COR-L47 (cell line): ENCODE measurements around the gene C1S.

Experiments used
- DNase-seq: peaks from one replicate; lab custom pipeline; 2025; lab: John Stamatoyannopoulos, UW

Gene C1S

DNA sequence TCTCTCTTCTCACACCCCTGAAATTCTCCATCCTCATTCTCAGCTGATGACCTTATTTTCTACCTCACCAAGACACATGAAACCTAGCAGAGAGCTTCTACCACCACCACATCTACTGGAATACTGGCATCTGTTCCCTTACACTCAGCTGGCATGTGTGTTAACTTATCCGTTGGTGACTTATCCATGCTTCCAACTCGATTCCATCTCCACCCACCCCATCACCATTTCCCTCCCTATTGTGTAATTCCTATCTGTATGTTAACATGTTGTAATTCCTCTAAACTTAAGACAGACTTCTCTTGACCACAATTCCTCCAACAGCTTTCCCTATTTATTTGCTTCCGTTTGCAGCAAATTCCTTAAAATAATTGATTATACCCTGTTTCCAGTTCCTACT, 15.4 kb downstream of the C1S start:
- no peak for DNase-seq

DNA sequence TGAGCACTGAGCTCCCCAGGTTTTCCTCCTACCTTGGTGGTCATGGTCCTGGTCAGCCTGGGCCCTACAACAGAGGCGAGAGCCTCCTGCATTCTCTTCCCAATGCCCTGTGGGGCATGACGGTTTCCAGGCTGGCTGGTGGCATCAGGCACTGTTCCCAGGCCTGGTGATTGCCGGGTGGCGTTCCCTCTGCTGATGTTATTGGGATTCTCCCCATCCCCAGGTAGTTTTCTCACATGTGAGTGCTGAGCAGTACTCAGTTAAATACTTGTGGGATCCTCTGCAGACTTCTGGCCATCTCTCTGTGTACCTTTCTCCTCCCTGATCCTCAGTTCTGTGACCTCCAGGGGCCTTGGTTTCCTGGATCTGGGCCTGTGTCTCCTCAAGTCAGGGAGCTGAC, 16.0 kb downstream of the C1S start:
- no peak for DNase-seq

DNA sequence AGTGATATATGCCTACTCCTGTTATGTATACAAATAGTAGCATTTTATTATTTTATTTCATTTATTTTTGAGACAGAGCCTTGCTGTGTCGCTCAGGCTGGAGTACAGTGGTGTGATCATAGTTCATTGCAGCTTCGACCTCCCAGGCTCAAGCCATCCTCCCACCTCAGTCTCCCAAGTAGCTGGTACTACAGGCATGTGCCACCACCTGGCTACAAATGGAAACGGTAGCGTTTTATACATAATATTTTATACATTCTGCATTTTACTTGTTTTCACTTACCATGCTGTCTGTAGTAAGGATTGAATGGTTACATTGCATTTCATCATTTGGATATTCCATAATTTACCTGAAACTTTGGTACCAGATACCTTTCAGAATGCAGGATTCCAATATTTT, 17.6 kb downstream of the C1S start:
- DNase-seq, result no peak

DNA sequence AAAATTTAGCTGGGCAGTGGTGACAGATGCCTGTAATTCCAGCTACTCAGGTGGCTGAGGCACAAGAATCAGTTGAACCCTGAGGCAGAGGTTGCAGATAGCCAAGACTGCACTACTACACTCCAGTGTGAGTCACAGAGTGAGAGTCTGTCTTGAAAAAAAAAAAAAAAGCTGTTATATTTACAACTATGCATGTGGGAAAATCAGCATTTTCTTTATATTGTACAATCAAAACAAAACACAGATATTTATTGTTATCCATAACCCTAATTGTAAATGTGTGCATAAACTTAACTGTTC, 19.3 kb downstream of the C1S start:
- no peak for DNase-seq

DNA sequence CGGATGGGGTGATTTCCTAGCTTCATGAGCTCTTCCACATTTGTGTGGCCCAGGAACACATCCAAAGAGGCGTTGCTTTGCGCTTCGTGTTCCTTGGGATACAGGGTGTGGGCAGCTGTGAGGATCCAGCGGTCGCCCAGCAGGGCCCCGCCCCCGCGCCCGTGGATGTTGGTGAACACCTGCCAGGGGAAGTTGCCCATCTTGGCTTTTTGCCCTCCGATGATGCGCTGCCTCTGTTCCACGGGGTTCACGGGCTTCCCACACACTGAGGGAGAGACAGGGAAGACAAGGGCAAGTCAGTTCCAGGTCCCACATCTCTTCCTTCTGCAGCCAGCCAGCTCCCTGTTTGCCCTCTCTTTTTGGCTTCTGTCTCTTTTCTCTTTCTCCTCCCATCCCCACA, 20.5 kb downstream of the C1S start:
- DNase-seq, result no peak

DNA sequence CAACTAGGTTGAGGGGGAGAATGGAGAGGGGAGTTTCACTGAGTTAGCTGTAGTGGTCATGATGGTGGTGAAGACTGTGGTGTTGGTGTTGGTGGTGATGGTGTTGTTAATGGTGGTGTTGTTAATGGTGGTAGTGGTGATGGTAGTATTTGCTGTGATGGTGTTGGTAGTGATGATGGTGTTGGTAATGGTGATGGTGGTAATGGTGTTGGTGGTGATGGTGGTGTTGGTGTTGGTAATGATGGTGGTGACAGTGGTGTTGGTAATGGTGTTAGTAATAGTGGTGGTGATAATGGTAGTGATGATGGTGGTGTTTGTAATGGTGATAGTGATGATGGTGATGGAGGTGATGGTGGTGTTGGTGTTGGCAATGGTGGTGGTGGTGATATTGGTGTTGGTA, 22.6 kb downstream of the C1S start:
- no peak for DNase-seq

DNA sequence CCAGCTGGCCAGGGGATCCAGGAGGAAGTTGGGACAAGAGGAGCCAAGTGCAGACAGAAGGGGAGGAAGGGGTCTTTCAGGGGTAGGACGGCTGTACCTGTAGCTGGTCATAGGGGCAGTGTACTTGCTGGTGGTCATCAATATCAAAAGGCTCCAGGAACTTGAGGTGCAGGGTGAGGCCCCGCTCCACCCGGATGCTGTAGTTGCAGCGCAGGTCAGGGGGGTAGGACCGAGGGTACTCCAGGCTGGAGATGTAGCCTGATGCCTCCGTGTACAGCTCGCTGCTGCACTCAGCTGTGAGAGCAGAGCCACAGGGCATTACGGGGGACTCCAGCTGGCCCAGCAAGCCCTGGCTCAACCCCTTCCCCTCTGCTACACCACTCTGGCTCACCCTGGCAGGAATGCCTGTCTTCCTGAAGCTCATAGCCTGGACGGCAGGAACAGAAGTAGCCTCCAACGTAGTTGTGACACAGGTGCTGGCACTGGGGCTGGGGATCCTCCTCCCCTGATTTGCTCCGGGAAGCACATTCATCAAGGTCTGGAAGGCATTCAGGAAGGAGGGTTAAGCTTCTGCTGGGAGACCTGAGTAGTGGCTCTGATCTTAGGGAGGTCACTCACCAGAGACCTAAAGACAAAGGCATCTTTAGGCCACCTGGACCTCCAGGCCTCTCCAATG, 28.8 kb downstream of the C1S start:
- no peak for DNase-seq

DNA sequence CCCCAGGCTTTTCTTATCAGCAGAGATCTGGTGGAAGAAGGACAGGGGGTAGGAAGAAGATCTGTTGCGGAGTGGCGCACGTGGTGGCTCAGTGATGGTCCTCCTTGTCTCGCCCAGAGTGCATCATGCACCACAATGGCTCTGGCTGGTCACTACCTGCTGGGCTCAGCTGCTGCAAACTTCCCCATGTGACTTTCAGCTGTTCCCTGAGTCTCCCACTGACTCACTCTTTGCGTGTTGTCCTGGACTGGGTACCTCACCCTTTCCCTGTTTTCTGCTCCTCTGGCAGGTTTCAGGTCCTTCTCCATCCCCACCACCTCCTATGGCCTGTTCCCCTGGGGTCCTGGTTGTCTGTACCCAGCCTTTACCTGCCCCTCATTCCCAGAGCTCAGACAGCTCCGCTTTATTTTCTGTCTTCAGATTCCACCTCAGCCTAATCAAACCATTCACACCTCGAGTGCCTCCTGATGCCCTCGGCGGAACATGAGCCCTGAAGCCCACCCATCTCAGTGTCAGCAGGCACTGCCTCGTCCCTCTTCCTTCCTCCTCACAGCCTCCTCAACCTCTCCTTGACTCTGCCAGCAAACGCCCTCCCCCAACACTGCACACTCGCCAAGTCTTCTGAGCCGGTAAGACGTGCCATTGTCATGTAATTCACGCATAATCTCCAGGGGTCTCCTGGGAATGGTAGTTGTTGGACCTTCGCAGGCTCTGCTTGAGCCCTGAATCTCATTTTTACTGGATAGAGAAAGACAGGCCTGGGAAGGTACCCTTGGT, 29.9 kb downstream of the C1S start:
- no peak for DNase-seq

DNA sequence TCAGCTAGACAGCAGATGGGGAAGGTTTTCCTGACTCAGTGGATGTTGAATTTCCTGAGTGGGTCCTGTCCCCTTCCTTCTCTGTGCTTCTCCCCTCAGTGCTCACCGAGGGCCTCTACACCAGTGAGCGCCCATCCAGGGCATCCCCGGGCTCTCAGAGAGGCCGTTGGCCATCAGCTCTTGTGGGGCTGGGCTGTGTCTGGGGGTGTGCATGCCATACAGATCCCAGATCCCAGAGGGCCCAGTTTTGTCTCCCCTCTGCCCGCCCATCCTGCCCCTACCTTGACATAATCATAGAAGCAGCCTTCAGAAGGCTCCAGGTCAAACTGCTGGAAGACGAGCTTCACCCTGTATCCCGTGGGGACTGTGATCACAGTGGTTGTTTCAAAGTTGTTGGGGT, 30.7 kb downstream of the C1S start:
- DNase-seq, result no peak

DNA sequence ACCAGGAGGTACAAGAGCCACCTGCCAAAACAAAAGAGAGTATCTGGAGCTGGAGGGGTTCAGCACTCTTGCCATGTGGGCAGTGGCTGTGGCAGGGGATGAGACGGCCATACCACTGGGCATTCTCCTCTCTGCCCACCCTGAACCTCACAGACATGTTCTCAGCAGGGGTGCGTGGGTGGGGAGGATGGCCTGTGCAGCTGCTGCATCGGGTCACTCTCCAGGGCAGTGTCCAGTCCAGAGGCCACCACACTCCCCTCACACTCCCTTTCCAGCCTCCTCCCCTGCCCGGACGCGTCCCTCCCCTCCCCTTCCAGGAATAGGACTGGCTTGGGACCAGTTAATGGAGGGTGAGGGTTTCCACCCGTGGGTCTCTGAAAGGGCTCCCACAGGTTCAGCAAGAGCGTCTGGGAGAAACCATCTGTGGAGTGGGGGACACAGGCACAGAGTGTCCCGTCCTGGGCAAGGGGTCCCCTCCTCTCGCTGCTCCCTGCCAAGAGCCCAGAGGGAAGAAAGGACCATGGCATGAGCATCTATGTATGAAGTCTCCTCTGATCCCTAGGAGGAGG, 31.2 kb downstream of the C1S start:
- no peak for DNase-seq

DNA sequence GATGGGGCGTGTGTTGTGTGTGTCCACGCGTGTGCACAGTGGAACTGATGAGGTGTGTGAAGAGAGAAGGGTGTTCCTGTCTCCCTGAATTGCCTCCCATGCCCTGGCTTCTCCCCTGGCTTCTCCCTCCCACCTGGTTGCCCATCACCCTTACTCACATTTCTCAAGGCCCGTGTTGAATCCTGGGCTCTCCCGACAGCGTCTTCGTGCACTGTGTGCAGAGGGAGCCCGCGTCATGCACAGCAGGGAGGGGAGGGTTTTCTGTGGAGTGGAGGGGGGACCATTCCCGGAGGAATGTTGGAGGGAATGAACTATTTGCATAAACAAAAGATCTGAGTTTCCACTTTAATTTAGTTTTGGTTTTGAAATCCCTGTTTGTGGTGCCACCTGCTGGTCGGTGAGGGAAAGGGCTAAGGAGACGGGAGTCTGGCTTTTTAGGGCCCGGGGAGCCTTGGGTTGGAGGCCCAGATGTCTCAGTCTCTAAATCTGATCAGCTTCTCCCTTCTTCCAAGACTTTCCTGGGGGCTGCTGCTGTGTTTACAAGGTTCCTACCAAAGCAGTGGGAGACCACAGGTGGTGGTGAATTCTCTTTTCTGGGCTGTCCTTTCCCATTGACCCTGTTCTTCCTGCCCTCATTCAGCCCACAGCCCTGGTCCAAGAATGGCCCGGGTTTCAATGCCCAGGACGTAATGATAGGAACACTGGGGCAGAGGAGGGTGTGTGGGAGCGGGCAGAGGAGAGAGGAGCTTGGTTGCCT, 31.9 kb downstream of the C1S start, which contains the start of gene C1R:
Gene C1R, minus strand, starts transcription at position 217 of the 757 bp plus-strand sequence. Its CDS starts 57 bp downstream, at position 160.
- DNase-seq, result no peak

DNA sequence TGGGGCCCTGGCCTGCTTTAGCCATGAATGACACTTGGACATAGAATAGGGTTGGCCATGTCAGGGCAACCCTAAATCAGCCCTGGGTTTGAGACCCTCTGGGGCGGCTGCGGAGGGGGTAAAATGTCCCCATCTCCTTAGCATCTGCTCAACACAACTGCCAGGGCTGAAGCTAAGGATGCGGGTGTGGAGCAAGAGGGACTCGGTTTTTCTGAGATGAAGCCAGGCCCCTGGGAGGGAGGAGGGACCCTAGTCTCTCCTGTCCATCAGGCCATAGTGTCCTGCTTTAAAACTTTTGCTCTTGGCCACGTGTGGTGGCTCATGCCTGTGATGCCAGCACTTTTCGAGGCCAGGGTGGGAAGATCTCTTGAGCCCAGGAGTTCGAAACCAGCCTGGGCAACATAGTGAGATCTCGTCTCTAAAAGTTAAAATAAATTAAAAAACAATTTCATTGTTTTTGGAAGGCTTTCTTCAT, 32.5 kb downstream of the C1S start:
- no peak for DNase-seq

DNA sequence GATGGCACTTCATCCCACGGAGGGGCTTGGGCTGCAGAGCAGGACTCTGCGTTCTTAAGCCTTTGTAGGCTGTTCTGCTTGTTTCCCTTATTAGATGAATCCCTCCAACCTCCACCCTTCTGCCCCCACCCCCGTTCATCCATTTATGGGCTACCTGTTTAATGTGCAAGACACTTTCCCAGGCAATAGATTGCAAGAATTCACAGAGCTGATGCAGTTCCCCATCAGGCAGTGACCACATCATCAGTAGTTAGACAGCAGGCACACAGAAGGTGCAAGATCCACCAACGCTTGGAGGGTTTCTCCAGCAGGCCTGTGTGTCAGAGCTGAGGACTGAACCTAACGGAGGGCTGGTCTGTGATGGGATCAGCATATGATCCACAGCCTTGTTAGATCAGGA, 33.0 kb downstream of the C1S start:
- DNase-seq, result no peak

DNA sequence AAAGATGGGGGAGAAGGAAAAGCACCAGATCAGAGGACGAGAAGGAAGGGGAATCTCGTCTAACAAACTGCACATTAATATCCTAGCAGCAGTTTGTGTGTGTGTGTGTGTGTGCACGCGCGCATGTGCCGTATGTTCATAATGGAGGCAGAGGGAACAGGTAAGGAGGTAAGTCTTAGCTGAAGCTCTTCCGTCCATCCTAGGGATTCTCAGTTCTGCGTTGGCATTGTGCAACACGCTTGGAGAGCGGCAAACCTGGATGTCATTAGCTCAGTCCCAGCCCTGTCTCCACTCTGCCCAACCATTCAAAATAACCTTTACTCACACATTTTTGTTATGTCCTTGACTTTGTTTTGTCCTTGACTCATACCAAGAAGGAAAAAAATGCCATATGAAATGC, 33.4 kb downstream of the C1S start:
- DNase-seq, result no peak

DNA sequence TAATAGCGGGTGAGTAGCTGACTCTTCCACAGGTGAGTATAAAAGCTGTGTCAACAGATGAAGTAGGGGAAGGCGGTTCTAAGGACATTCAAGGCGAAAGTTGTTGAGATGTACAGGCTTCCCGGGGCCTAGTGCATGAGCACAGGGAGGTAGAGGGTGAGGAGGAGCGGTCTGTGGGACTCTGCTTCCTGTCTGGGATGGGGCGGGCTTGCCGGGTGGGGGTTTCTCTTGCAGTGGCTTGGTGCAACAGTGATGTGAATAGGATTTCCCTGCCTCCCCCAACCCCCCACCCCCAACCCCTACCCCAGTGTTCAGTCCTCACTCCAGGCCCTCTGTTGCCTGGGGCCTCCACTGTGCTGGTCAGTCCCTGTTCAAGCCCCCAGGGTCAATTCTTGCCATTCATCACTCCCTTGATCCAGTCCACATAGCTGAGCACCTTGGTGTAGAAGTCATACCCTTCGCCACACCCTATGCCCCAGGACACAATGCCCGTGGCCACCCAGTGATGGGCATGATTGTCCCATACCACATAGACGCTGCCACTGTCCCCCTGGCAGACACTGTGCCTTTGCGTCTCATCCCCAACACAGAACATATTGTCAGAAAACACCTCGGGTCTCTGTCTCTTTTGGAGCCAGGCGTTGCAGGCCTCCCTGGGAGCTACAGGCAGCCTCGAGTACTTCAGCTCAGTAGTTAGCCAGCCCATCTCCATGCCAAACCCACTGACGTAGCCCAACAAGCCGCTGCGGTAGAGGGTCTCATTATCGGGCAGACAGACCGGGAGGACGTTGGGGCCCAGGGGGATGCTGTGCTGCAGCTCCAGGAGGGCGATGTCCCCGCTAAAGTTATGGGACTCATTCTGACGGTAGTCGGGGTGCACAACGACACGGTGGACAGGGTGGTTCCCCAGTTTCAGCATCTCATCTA, 35.8 kb downstream of the C1S start:
- no peak for DNase-seq

DNA sequence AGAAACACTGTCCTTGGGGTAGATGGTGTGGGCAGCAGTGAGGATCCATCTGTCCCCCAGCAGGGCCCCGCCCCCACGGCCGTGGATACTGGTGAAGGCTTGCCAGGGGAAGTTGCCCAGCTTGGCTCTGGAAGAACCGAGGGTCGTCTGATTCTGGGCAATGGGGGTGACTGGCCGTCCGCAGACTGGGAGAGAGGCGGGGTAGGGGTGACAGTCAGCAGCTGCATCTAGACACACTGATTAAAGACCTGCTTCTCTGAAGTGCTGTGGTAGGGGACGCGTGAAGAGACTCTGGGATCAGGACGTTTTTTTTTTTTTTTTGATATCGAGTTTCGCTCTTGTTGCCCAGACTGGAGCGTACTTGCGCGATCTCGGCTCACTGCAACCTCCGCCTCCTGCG, 36.5 kb downstream of the C1S start:
- DNase-seq, result no peak

DNA sequence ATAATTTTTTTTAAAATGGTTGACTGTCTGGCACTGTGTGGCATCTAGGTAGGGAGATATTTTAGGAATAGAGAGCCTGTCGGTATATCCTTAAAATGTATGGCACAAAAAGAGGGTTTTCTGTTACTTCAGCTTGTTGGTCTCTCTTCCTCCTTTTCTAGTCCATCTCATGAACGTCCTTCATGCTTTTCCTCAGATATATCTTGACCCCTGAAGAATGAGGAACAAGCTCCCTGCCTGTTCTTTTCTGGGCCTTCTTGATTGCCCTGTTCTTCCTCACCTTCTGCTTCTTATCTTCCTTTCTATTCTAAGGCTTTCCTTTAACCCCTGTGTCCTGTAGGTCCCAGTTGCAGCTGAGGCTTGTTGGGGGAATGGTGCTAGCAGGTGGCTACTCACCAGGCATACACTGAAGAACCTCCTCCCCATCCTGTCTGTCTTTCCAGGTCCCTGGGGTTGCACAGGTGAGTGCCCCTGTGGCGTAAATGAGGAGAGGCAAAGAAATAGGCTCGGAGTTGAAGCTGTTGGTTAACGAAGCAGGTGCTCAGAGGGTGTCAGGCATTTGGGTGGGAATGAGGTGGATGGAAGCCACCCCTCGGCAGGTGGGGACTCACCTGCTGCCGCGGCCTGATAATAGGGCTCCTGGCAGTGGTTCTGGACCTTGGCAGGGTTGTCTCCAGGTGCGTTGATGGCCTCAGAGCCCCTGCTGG, 38.9 kb downstream of the C1S start:
- DNase-seq, result peak; percentile 57

DNA sequence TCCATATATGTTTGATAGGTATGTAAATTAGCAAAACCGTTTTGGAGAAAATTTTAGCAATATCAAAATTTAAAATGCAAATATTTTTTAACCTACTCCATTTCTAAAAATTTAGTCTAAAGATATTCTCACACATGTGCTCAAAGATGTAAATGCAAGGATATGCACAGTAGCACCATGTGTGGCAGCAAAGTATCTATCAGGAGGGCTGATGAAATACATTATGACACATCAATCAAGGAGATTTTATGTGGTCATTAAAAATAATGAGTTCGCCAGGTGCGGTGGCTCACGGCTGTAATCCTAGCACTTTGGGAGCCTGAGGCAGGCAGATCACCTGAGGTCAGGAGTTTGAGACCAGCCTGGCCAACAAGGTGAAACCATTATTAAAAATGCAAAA, 39.7 kb downstream of the C1S start:
- DNase-seq, result peak; percentile 17

DNA sequence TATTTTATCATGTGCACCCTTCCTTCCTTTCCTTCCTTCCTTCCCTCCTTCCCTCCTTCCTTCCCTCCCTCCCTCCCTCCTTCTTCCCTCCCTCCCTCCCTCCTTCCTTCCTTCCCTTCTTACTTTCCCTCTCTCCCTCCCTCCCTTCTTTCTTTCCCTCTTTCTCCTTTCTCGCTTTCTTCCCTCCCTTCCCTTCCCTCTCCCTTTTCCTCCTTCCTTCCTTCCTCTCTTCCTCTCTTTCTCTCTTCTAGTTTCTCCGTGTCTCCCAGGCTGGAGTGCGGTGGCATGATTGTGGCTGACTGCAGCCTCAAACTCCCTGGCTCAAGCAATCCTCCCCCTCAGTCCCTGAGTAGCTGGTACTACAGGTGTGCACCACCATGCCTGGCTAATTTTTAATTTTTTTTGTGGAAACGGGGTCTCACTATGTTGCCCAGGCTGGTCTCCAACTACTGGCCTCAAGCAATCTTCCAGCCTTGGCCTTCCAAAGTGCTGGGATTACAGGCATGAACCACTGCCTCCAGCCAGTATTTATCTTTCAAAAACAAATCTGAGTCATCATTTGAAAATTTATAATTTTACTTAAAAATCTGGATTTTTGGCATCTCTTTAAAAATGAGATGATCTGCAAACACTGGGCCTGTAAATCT, 40.7 kb downstream of the C1S start:
- no peak for DNase-seq

DNA sequence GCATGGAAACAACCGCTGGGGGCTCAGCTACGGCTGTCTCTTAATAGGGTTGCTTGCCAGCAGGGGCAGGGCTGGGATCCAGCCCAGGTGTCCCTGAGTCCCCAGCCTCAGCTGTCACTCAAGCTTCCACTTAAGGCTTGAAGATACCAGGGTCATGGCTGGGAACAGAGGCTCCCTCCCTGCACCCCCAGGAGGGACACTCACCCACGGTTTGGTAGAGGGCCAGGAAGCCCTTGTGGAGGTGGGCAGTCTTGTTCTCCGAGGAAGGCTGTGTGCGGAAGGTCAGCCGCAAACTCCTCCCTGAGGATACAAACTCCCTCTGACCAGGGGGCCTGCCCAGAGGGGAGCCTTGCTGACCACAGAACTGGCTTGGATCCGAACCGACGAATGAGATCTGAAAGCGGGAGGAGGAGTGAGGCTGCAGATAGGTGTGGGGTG, 41.2 kb downstream of the C1S start:
- DNase-seq, result no peak
